Measurements from ENCODE around the gene KLHL2.

Gene KLHL2

GRCh38 chr4:165293061-165293460 lies 85.7 kb downstream of the KLHL2 start:
- DNase-seq, result no peak

GRCh38 chr4:165293927-165294649 lies 86.7 kb downstream of the KLHL2 start:
- DNase-seq, result no peak

- DNase-seq, result no peak
These were observed 87.5 kb downstream of the KLHL2 start for GRCh38 chr4:165294907-165295306.

GRCh38 chr4:165297626-165298025 lies 90.3 kb downstream of the KLHL2 start:
- DNase-seq, result no peak

- DNase-seq, result no peak
These were observed 92.2 kb downstream of the KLHL2 start for GRCh38 chr4:165299399-165300060.

- no peak for DNase-seq
These were observed 94.5 kb downstream of the KLHL2 start for GRCh38 chr4:165301833-165302232.

GRCh38 chr4:165302658-165303057 lies 95.3 kb downstream of the KLHL2 start:
- DNase-seq, result no peak

GRCh38 chr4:165308166-165308565 lies 100.8 kb downstream of the KLHL2 start:
- no peak for DNase-seq

- DNase-seq, result no peak
These were observed 101.2 kb downstream of the KLHL2 start for GRCh38 chr4:165308606-165309005.

GRCh38 chr4:165309456-165309855 lies 102.1 kb downstream of the KLHL2 start:
- DNase-seq, result no peak

GRCh38 chr4:165312506-165312905 lies 105.1 kb downstream of the KLHL2 start:
- DNase-seq, result no peak

GRCh38 chr4:165319030-165319429 lies 111.7 kb downstream of the KLHL2 start:
- no peak for DNase-seq

- DNase-seq, result no peak
These were observed 112.1 kb downstream of the KLHL2 start for GRCh38 chr4:165319509-165319908.

GRCh38 chr4:165324236-165324917 lies 117.0 kb downstream of the KLHL2 start:
- no peak for DNase-seq

GRCh38 chr4:165324918-165325304 lies 117.5 kb downstream of the KLHL2 start:
- DNase-seq, result no peak

GRCh38 chr4:165325732-165326512 lies 118.6 kb downstream of the KLHL2 start:
- DNase-seq, result no peak

GRCh38 chr4:165326831-165327210 lies 119.5 kb downstream of the KLHL2 start:
- DNase-seq, result no peak

GRCh38 chr4:165327211-165328100 lies 120.1 kb downstream of the KLHL2 start, which contains the start of gene MSMO1:
Gene MSMO1, plus strand, starts transcription at chr4:165327669. Its CDS starts 5,702 bp downstream, at chr4:165333371.
- peak; percentile 96 to 98 for DNase-seq

- DNase-seq, result no peak
These were observed 120.7 kb downstream of the KLHL2 start for GRCh38 chr4:165328101-165328425.

- no peak for DNase-seq
These were observed 121.3 kb downstream of the KLHL2 start for GRCh38 chr4:165328708-165329107.

- DNase-seq, result no peak
These were observed 122.7 kb downstream of the KLHL2 start for GRCh38 chr4:165330071-165330470.

GRCh38 chr4:165330666-165331065 lies 123.3 kb downstream of the KLHL2 start:
- DNase-seq, result no peak
